RWPE2 (cell line): ENCODE measurements around the gene RHO.

Experiments
- ATAC-seq: fragments of 200-7000 bp; cut with Tn5 transposase; 3 replicates; pipeline ENCODE4 v1.9.1; 2021; ENCODE audit warnings: low read depth
- DNase-seq: peaks from one replicate; pipeline ENCODE4 v3.0.0-alpha.2; 2020; ENCODE audit warnings: low spot score
- H3K27ac ChIP-seq: fragments of 450-650 bp; 2 replicates; pipeline ENCODE4 v1.5.1; 2017; ENCODE audit warnings: mild to moderate bottlenecking; ENCODE audit not compliant: poor library complexity, severe bottlenecking
- H3K27me3 ChIP-seq: fragments of 250-450 bp; sonication (Bioruptor Pico); 2 replicates; pipeline ENCODE4 v1.5.1; 2021; ENCODE audit warnings: mild to moderate bottlenecking, moderate library complexity; ENCODE audit not compliant: insufficient read depth, poor library complexity, severe bottlenecking
- H3K36me3 ChIP-seq: fragments of 250-450 bp; sonication (Bioruptor Pico); 2 replicates; pipeline ENCODE4 v1.5.1; 2020; ENCODE audit warnings: low read depth, mild to moderate bottlenecking, moderate library complexity
- H3K4me1 ChIP-seq: fragments of 250-450 bp; sonication (Bioruptor Pico); 2 replicates; pipeline ENCODE4 v1.5.1; 2021; ENCODE audit warnings: mild to moderate bottlenecking, moderate library complexity; ENCODE audit not compliant: insufficient read depth, poor library complexity, severe bottlenecking
- H3K4me3 ChIP-seq: fragments of 250-450 bp; sonication (Bioruptor Pico); 2 replicates; pipeline ENCODE4 v1.5.1; 2021; ENCODE audit warnings: mild to moderate bottlenecking, moderate library complexity; ENCODE audit not compliant: severe bottlenecking
- H3K9me3 ChIP-seq: fragments of 250-450 bp; sonication (Bioruptor Pico); 2 replicates; pipeline ENCODE4 v1.5.1; 2021; ENCODE audit warnings: mild to moderate bottlenecking, moderate library complexity; ENCODE audit not compliant: severe bottlenecking
- CTCF ChIP-seq: fragments of 450-650 bp; IDR thresholded peaks from one replicate; pipeline ENCODE4 v1.5.1; 2017; ENCODE audit warnings: mild to moderate bottlenecking, moderate library complexity; ENCODE audit not compliant: poor library complexity, severe bottlenecking

RHO gene

GRCh38 chr3:129576514-129577352 is 48.3 kb downstream of the RHO start:
- no peaks in the 10 kb centered on the region for H3K4me1 ChIP-seq
- no peak for ATAC-seq
- no peak for DNase-seq
- no peak for TF ChIP-seq CTCF
- H3K9me3 ChIP-seq, result no peaks in the 10 kb centered on the region
- no peak overlapping the region for H3K27ac ChIP-seq
- no peak overlapping the region for H3K4me3 ChIP-seq
- H3K27me3 ChIP-seq, result no peaks in the 10 kb centered on the region
- H3K36me3 ChIP-seq, result no peaks in the 10 kb centered on the region

- H3K9me3 ChIP-seq, result no peaks in the 10 kb centered on the region
- no peaks in the 10 kb centered on the region for H3K4me1 ChIP-seq
- no peak overlapping the region for H3K4me3 ChIP-seq
- no peak for ATAC-seq
- no peak for TF ChIP-seq CTCF
- H3K27me3 ChIP-seq, result no peaks in the 10 kb centered on the region
- H3K27ac ChIP-seq, result no peak overlapping the region
- no peaks in the 10 kb centered on the region for H3K36me3 ChIP-seq
- DNase-seq, result no peak
Measured at GRCh38 chr3:129577366-129577765, 48.9 kb downstream of the RHO start.

- Histone ChIP-seq H3K4me3 (no peak overlapping the region), H3K27me3 (no peaks in the 10 kb centered on the region), H3K9me3 (no peaks in the 10 kb centered on the region), H3K4me1 (no peaks in the 10 kb centered on the region), H3K36me3 (no peaks in the 10 kb centered on the region), H3K27ac (no peak overlapping the region)
- no peak for DNase-seq
- no peak for TF ChIP-seq CTCF
- ATAC-seq, result no peak
Measured at GRCh38 chr3:129577925-129578786, 49.7 kb downstream of the RHO start.

- H3K4me3 ChIP-seq, result no peak overlapping the region
- no peaks in the 10 kb centered on the region for H3K36me3 ChIP-seq
- no peaks in the 10 kb centered on the region for H3K9me3 ChIP-seq
- H3K27ac ChIP-seq, result no peak overlapping the region
- no peak for TF ChIP-seq CTCF
- H3K27me3 ChIP-seq, result no peaks in the 10 kb centered on the region
- DNase-seq (no peak), ATAC-seq (no peak)
- H3K4me1 ChIP-seq, result no peaks in the 10 kb centered on the region
Measured at GRCh38 chr3:129579991-129580390, 51.6 kb downstream of the RHO start.
